Activated CD8-positive, alpha-beta memory T cell treated with anti-CD3 and anti-CD28 coated beads for 1 hour (primary cell): ENCODE results near the gene GRIFIN.
A peak's percentile ranks its signal among the peaks of the same experiment; 100 is the strongest.

Source experiments
- DNase-seq, 2 donors: peaks; one replicate each; pipeline ENCODE4 v3.0.0-alpha.2; 2020; ENCODE audit warnings: low read depth in 1 of 2; ENCODE audit errors: extremely low read depth in 1 of 2

Gene GRIFIN, protein sequence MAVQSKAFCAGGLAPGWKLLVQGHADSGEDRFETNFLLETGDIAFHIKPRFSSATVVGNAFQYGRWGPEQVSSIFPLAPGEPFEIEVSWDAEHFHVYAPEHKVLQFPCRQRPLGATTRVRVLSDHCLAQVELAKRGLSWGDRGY

DNA sequence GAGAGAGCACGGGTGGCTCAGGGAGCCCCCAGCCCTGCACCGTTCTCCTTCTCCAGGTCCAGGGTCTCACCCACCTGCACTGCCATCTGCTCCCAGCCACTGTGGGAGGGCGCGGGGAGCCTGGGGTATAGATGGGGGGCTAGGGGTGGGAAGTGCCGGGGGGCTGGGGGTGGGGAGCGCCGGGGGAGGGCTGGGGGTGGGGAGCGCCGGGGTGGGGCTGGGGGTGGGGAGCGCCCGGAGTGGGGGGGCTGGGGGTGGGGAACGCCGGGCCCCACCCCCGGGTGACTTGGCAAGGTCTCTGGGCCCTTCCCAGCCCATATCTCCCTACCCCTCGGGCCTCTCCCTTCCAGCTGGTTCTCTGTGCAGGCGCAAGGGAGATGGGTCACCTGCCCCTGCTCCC is at the start of gene GRIFIN:
TSS of gene GRIFIN (minus strand) at position 101 of the 400 bp plus-strand sequence. CDS start at position 86, 15 bp downstream.
- DNase-seq = no peak

DNA sequence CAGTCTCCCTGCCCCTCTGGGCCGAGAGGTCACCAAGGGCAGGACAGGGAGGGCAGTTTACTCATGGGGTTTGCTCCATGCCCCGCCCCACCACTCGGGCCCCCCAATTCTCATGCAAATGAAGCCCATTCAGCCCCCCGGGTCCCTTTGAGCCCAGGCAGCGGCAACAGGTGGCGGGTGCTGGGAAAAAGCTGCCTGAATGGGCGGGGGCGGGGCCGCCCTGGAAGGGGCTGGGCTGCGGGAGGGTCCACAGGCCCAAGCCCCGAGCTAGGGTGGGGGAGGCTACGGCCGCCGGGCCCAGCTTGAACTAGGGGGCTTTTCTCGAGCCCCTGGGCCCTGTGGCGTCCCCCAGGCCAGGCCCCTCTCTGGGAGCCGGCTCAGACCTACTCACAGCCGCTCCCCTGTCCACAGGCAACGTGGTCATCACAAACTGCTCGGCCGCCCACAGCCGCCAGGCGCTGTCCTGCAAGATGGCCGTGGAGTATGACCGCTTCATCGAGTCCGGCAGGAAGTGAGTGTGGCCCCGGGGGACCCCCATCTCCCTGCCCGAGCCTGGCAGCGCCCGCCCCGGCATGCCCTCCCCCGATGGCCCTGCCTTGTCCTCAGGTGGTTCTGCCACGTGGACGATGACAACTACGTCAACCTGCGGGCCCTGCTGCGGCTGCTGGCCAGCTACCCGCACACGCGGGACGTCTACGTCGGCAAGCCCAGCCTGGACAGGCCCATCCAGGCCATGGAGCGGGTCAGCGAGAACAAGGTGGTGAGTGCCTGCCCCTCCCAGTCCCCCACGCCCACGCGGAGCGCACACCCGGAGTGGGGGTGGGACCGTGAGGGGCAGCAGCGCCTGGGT is 48.8 kb upstream of the GRIFIN start:
- DNase-seq = no peak

DNA sequence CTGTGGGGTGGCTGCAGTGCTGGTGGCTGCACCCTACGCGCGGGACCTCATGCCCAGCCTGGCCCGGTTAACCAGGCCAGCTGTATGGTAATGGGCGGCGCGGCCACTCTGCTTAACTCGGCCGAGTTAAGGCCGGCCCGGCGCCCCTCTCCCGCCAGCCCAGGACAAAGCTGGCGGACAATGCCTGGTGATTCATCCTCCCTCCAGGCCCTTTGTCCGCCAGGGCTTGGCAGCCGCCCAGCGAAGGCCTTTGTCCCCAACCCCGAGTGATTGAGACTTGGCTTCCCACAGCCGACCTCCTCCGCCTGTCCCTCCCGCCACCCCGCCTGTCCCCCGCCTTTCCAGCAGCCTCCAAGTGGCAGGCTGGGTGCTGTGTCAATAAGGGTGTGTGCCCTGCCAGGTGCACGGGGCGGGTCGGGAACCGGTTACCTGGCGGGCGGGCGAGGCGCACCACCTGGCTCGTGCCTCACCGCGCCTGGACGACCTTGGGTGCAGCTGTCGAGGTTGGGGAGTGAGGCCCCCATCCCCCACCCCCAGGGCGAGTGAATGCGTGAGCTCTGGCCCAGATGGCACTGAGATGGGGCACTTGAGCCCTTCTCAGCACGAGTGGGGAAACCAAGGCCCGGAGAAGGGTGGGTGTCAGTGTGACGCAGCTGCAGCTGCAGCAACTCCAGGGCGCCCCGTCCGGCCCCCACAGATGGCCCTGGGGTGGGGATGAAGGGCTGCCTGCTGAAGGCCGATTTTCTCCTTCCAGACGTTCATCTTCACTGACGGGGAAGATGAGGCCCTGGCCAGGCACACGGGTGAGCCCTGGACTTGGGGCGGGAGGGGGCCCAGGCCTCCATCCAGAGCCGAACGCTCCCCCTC is 48.0 kb upstream of the GRIFIN start:
- no peak for DNase-seq

DNA sequence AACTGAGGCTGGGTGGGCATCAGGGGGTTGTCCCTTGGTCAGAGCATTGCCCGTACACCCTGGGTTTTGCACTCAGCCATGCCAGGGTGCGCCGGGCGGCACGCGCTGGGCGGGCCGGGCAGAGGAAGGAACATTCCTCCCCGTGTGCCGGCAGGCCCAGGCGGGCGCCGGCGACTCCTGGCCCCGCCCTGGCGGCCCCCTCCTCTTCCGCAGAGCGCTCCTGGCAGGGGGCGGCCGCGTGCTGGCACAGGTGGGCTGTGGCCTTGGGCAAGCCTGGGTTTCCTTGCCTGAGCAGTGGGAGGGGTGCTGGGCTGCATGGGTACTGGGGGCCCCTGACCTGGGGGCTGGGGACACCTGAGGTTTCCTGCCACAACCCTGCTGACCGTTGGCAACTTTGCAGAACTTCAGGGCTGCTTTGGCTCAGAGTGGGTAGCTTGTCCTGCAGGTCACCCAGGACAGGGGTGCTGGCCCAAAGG is 47.3 kb upstream of the GRIFIN start:
- no peak for DNase-seq

DNA sequence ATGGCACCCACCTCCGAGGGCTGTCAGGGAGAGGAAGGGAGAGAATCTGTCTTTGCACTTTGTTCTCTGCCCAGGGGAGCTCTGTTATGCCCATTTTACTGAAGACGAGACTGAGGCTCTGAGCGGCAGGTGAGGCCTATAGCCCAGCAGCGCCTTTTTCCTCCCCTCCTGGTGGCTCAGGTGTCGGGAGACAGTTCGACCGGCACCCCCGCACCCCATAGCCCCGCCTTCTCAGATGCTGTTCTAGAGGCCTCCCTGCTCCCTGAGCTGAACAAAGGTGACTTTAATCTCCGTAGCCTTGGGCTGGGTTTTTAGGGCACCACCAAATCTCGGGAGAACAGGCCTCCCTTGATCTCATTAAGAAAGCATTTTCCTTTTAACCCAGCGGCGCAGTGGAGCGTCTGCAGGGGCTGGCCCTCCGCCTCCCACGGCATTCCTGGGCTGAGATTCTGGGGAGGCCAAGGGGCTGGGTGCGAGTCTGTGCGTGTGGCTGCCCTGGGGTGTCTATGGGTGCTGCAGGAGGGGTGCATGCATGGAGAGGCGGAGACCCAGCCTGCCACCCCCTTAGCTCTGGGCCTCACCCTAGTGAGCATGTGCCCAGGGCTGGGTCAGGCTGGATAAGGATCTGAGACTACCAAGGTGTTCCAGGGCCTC is 46.7 kb upstream of the GRIFIN start:
- DNase-seq = no peak

DNA sequence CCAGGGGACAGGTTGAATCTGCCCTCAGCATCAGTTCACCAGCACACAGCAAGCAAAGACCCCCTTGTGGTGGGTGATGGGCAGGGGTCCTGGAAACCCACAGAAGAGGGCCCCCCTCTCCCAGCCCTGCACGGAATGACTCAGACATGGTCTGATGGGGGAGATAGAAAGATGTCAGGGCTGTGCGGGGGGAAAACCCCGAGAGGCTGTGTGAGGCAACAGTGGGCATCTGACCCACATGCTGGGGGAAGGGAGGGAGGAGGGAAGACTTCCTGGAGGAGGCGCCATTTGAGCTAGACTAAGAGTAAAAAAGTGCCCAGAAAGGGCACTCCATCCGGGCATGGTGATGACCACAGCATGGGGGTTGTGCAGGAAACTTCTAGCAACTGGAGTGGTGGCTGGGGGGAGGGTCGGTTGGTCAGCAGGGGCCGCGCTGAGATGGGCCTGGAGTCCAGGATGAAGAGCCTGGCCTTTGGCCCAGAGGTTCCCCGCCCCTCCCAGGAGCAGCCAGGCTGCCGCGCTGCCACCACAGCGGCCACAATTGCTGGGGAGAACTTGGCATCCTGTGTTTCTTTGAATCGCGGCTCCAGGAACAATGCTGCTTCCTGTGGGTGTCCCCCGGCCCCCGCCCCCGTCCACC is 45.9 kb upstream of the GRIFIN start:
- DNase-seq = peak in 1 of 2 donors; percentile 56

DNA sequence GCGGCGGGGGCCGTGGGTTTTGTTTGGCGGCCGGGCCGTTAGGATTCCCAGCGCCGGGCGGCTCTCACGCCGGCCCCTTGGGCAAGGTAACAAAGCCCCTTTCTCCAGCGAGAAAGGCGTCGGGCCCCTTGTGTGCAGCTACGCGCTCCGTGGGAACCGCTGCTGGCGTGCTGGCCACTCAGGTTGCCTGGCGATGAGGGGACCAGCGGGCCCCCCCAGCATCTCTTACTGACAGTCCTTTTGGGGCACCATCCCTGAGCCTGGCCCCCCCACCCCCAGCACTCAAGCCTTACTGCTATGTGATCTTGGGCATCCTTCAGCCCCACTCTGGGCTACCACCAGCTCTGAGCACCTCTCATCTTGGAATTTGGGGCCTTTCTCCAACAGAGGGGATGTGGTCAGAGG is 45.1 kb upstream of the GRIFIN start:
- no peak for DNase-seq

DNA sequence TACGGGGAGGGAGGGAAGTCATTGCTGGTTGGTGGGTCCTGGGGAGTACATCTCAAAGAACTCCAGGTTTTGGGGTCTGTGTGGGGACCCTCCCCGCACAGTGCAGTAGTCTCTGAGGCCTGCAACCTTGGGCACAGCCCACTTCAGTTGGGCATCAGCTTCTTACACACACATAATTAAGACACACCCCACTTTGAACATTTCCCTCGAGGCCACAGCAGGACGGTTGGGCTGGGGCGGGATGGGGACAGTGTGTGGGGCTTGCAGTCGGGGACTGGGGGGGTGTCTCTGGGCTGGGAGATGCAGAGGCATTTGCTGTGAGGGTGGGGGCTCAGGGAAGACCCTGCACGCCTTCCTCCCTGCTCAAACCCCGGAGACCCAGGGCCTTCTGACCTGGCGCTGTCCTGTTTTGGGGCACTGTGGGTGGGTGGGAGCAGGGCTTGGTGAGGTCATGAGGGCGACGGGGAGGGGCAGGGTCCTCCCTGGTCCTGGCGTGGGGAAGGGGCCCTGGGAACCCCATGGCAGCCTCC is 44.6 kb upstream of the GRIFIN start:
- DNase-seq = no peak

DNA sequence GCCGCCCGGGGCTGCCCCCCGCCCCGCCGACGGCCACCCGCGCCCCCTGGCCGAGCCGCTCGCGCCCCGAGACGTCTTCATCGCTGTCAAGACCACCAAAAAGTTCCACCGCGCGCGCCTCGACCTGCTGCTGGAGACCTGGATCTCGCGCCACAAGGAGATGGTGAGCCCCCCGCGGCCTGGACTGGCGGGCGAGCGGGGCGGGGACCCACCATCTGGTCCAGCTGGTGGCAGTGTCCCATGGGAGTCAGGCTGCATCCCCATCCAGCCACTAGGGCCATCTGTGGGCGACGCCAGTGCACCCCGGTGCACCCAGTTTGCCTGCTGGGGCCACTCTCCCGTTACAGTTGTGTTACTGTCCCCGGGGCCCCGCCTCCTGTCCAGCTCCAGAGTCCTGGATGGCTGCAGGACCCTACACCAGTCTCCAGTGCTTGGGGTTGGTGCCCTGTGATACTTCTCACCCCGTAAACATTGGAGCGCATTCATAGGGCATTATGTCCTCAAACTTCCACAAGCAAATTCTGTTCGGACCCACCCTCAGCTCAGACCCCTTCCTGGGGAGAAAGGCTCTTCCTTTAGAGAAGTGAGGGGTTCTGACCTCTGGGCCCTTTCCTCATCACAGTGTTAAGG is 44.0 kb upstream of the GRIFIN start:
- DNase-seq = no peak

DNA sequence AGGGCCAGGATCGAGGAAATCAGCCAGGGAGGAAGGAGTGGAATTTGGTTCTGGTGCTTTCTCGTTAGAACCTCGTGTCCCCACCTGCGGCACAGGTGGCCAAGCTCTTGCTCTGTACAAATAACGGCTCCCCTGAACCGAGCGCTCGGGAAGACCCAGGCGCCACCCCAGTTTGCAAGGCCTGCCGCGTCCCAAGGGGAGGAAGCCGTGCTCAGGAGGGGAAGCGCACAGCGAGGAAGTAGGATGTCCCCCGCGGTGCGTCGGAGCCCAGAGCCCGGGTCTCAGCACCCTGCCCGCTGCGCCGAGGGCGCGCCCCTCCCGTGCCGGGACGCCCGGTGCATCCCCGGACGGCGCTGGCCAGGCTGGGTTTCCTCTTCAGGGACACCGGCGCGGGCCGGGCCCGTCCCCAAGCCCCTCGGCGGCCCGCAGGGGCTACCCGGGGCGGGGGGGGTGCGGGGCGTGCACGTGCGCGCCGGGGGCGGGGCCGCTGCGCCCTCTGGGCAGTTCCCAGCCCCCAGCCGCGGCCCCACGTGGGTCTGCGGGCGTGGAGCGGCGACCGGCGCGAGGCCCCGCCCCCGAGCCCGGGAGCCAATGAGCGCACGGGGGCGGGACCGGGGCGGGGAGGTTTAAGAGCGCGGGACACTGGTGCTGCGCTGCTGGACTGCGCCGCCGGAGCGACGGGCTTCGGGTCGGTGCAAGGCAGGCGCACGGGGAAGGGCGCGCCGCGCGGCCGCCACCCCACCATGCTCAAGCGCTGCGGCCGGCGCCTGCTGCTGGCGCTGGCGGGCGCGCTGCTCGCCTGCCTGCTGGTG is 43.1 kb upstream of the GRIFIN start, which contains the start of gene LFNG:
TSS of gene LFNG (plus strand) at position 656 of the 812 bp plus-strand sequence. CDS start at position 744, 88 bp downstream.
- peak in 1 of 2 donors; percentile 79 for DNase-seq

DNA sequence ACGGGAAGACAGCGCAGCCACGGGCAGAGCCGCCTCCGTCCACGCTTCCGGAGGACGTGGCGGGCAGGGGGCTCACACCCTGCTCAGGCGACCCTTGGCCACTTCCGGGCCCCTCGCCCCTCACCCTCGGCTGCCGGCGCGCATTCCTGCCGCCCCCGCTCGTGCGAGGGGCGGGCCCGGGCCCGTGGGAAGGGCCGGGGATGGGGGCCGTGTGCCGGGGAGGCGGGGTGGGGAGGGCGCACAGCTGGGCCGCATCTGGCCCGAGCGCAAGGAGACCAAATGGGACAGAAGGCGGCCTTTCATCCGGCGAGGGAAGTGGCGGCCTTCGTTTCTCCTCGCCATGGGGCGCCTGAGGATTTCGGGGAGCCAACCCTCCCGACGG is 42.5 kb upstream of the GRIFIN start:
- no peak for DNase-seq

DNA sequence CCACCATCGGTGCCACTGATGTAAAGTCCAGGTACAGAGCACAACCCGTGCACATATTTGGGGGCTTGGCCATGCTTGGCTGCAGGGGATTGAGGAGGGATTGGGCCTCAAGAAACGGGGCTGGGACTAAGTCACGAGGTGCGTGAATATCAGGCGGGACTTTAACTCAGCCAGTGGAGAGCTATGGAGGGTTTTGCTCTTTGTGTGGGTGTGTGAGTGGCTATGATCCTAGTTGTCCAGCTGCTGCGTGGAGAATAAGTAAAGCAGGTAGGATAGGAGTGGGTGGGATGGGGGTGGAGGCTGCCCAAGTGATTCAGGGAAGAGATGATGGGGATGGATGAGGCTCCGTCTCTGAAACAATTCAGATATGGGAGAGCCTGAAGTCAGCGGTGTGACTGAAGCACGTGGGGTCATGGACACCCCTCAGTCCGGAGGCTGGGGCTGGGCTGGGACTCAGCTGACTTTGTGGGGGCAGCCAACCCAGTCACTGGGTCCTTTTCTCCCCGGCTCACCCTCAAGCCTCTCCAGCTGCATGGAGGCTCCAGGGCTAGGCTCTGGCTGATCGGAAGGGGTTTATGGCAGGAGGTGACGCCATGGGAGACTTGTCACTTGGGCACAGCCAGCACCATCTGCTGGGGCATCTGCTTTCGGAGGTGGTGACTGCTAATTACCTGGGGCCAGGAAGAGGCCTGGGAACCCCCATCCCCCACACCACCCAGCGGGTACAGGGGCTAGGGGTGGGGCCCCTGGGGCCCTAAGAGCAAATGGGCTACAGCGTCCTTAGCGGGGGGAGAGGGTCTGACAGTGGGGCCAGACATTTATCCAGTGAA is 41.7 kb upstream of the GRIFIN start:
- no peak for DNase-seq

DNA sequence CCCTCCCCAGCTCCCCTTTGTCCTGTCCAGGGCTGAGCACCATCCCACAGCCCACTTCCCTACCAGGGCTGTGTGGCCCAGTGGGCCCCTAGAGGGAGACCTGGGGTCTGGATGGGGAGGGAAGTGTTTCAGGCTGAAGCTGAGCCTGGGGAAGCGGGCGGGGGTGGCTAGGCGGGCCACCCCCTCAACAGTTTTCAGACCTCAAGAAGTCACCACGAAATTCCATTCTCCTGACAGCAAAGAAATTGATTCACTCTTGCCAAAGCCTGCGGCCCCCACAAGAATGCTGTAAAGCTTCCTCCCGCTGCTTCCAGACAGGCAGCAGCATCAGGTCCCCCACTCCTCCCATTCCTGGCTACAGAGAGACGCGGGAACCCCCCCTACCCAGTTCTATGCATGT is 40.8 kb upstream of the GRIFIN start:
- no peak for DNase-seq

DNA sequence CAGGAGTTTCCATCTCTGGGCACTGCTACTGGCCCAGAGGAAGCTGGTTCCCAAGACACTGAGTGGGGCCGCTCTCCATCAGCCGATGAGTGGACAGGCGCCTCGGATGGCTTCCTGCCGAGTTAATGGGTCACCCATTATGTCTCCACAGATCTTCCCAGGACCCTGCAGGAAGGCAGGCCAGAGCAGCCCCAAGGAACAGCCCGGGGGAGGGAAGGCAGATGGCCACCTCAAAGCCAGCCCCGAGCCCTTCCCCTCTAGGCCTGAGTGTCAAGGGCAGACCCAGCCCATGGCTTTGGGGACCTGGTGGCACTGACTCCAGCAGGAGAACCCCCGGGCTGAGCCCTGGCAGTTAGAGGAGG is 40.0 kb upstream of the GRIFIN start:
- no peak for DNase-seq

DNA sequence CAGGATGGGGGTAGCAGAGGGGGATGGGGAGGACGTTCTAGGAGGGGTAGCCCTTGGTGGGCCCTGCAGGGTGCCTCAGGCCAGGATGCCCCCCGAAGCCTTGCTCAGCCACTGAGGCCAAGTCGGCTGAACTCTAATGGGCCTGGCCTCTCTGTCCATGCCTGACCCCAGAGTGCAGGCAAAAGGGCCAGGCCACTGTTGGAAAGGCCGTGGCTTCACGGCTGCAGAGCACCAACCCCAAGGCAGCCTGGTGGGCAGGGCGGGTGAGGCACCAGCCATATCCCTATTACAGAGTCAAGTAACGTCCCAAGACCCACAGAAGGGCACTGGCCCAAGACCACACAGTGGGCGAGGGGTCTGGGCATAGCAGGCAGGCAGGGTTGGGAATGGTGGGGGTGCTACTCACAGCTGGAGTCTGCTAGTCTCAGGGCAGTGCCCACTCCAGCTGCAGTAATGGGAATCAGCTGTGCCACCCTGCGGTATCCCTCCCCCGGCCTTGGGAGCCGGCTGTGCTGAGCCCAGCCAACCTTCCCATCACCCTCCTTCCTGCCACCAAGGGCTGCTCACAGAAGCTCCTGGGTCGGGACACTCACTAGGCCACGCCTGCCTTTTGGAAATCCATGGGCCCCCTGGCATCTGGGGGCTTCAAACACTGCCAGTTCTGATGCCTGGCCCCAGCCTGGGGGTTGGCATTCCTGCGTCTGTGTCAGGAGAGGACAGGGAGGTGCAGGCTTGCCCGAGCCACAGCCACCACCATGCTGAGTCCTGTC is 39.4 kb upstream of the GRIFIN start:
- no peak for DNase-seq

DNA sequence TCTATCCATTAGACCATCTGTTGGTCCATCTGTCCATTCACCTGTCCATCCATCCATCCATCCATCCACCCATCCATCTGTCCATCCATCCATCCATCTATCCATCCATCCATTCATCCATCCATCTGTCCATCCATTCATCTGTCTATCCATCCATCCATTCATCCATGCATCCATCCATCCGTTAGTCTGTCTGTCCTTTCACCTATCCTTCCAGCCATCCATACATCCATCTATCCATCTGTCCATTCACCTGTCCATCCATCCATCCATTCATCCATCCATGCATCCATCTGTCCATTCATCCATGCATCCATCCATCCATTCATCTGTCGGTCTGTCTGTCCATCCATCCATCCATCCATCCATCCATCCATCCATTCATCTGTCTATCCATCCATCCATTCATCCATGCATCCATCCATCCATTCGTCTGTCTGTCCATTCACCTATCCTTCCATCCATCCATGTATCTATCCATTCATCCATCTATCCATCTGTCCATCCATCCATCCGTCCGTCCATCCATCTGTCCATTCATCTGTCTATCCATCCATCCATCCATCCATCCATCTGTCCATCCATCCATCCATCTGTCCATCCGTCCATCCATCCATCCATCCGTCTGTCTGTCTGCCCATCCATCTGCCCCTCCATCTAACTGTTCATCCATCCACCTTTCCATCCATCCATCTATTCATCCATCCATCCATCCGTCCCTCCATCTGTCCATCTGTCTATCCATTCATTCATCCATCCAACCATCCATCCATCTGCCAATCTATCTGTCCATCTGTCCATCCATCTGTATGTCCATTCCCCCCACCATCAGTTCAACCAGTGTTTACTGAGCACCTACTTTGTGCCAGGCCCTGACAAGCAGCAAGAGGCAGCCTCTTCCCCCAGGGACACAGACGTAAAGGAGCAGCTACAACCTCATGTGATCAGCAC is 38.5 kb upstream of the GRIFIN start:
- no peak for DNase-seq
